Activated CD8-positive, alpha-beta T cell treated with anti-CD3 and anti-CD28 coated beads, Interleukin-2, amount 10 ng/mL, durations not matched to agents 7 days and 5 days (primary cell): ENCODE data around the gene ZMYM3. TPM values are rescaled to one million over a fixed set of nuclear protein-coding genes. Genes with fewer than 3 reads are reported as not detected.
"Not testable (repeated sequence)": the region's sequence is repeated elsewhere in the genome, so short reads cannot be mapped to it uniquely, and the experiment has no call there.

Experiments
- ATAC-seq: fragments of 150-1000 bp; cut with Tn5 transposase; one replicate; pipeline ENCODE4 v1.10.0; 2021; ENCODE audit warnings: moderate library complexity
- CTCF ChIA-PET: fragments of 350-600 bp; sonication (Branson Sonifier 250); formaldehyde crosslinking; loops from one replicate; lab custom pipeline; 2021; ENCODE audit warnings: antibody characterized with exemption; lab: Charles Lee
- POLR2A ChIA-PET: fragments of 350-600 bp; sonication (Branson Sonifier 250); formaldehyde crosslinking; loops from one replicate; lab custom pipeline; 2021; ENCODE audit warnings: antibody characterized with exemption; lab: Charles Lee
- DNase-seq: peaks from one replicate; pipeline ENCODE4 v3.0.0-alpha.2; 2020
- H3K27ac Mint-ChIP-seq: one replicate; pipeline ENCODE4 v1.8.0; 2021; ENCODE audit warnings: mild to moderate bottlenecking, mixed read lengths
- H3K27me3 Mint-ChIP-seq: one replicate; pipeline ENCODE4 v1.8.0; 2021; ENCODE audit warnings: low read depth, mixed read lengths
- H3K36me3 Mint-ChIP-seq: one replicate; pipeline ENCODE4 v1.8.0; 2021; ENCODE audit warnings: low read depth, mixed read lengths
- H3K4me1 Mint-ChIP-seq: one replicate; pipeline ENCODE4 v1.8.0; 2021; ENCODE audit warnings: low read depth, mixed read lengths
- H3K4me3 Mint-ChIP-seq: one replicate; pipeline ENCODE4 v1.8.0; 2021; ENCODE audit warnings: mild to moderate bottlenecking, mixed read lengths
- H3K9me3 Mint-ChIP-seq: one replicate; pipeline ENCODE4 v1.8.0; 2022; ENCODE audit warnings: mixed read lengths; ENCODE audit not compliant: insufficient read depth
- total RNA-seq, 2 experiments: library from RNA; stranded (reverse); gene quantifications; one replicate each; pipeline ENCODE4 v1.2.3, GENCODE V29; 2021

ZMYM3 gene
- 10 to 100 TPM; 31.9 to 33.4 TPM for total RNA-seq

DNA sequence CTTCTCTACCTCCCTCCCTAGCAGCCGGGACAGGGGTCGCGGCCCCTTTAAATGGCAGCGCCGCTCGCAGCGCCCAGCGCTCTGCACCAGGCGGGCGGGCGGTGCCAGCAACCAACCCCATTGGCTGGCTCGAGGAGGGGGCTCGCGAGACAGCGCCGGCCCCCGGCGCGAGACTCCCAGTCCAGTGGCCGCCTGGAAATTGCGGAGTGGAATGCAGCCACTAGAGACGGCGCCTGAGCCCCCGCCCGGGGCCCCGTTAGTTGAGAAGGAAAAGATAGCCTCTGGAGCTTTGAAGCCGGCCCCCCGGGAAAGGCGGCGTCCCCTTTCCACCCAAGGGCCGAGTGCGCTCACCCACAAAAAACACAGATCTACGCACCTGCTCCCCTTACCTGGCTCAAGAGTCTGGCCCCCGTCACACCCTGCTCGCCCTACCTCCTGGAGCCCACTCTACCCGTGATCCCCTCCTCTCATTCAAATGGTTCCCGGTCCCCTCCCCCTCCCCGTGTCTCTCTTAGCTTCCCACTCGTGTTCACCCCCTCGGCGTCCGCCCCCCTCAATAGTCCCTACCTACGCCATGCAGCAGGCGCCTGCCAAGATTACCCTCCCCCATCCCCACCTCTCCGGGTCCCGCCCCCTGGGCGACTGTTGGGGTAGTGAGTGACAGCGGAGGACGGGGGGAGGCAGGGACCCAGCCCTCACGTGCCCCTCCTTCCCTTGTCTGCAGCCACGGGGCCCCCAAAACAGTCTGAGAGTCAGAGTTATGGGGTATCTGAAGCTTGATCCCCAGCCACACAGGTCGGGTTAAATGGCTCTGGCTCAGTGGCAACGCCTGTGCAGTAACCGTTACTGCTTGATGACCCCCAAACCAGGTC, at the start of gene ZMYM3:
Gene ZMYM3 (minus strand): TSS at position 49 of the 872 bp plus-strand sequence. CDS start 885 bp downstream, outside the sequence.
- CTCF ChIA-PET: interaction anchor here (0.7 to 1.9 kb wide), 3 partner anchors 29 to 116 kb away, joined by 3 to 11 read pairs (median 5); partner anchors contain the start of gene NONO
- peak; percentile 92 for ATAC-seq
- peaks cover 34% of the 10 kb centered on the region for H3K4me1 Mint-ChIP-seq

DNA sequence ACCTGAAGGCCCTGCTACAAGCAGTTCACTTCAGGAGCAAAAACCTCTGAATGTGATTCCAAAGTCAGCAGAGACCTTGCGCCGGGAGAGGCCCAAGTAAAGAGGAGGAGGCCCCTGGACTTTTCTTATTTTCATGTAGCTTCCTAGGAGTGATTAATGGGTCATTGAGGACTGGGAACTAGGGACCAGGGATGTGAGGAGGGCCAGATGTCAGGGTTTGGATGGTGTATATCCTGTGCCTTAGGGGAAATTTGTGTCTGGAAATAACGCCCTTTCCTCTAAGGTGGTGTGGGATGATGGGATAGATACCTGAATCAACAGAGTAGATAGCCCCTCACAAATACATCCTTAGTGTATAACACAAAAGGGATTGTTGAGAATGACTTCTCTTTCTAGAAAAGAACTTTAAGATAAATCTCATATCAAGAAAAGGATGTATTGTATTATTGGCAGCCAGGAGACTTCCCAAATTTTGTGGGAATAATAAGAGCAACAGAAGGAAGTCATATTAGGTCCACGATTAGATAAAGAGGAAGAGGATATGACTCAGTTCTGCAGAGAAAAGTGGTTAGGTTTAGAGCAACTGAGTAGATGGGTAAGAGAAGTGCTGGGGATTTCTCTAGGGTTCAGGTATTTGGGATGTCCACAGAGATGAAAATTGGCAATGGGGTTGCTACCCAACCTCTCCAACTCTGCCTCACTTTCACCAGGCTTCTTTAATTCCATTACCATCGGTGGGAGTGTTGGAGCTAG, 48.7 kb upstream of the ZMYM3 start:
- ChIA-PET CTCF (no interaction called here), POLR2A (interaction anchor here (0.9 to 2.0 kb wide), 2 partner anchors 14 to 19 kb away, joined by 3 to 8 read pairs; partner anchors contain the start of gene NONO)
- no peaks in the 10 kb centered on the region for H3K27me3 Mint-ChIP-seq
- H3K36me3 Mint-ChIP-seq: peaks cover 59% of the 10 kb centered on the region
- no peaks in the 10 kb centered on the region for H3K9me3 Mint-ChIP-seq
- peak overlapping the region; percentile 63 for H3K27ac Mint-ChIP-seq
- DNase-seq (no peak), ATAC-seq (peak; percentile 18)
- H3K4me1 Mint-ChIP-seq: peaks cover 27% of the 10 kb centered on the region
- H3K4me3 Mint-ChIP-seq: no peak overlapping the region

More for the DNA sequence above, at the start of gene ZMYM3:
- Mint-ChIP-seq H3K27me3 (no peaks in the 10 kb centered on the region), H3K9me3 (no peaks in the 10 kb centered on the region), H3K36me3 (peaks cover 7% of the 10 kb centered on the region), H3K4me3 (peak within 1 kb of the TSS; percentile 92), H3K27ac (peak within 1 kb of the TSS; percentile 92)
- POLR2A ChIA-PET: interaction anchor here (0.5 to 3.8 kb wide), 12 partner anchors 27 to 1121 kb away, joined by 3 to 40 read pairs (median 4); partner anchors contain the start of genes IGBP1, NONO, OGT and TAF1
- peak; percentile 87 for DNase-seq

DNA sequence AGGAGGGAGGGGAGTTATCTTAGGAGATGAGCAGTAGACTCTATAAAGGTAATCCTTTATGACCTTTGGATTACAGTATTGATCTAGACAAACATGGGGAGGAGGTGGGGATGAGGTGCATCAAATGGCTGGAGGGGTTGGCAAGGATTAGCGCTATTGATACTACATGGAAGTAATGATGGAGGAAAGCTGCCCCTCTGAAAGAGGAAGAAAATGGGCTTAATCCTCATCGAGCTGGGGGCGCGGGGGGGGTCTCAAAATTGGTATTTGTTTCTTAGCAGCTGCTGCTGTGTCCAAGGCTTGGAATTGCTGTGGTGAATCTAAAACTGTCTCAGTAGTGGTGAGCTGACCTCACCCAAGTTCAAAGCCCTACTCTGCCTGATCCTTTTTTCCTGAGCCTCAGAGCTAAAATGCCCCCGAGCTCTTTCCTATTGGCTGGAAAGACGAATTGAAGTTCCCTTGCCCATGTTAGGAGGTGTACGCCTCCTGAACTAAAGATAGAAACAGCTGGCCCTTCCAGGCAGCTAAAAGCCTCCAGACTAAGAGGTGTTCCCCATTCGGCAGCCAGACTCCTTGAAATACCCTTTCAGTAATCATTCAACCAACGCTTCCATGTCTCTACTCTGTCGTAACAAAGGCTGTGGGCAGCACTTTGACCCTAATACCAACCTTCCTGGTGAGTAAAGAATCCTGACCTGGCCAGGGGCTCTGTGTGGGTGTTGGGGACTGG, 47.4 kb upstream of the ZMYM3 start, which contains the start of gene ITGB1BP2:
Gene ITGB1BP2 (plus strand): TSS at position 556 of the 730 bp plus-strand sequence. CDS start 57 bp downstream, at position 613.
- no peak within 1 kb of the TSS for H3K4me3 Mint-ChIP-seq
- DNase-seq (no peak), ATAC-seq (peak; percentile 6)
- H3K9me3 Mint-ChIP-seq: no peaks in the 10 kb centered on the region
- H3K36me3 Mint-ChIP-seq: peaks cover 71% of the 10 kb centered on the region
- CTCF ChIA-PET: no interaction called here
- POLR2A ChIA-PET: interaction anchor here (0.9 to 2.0 kb wide), 2 partner anchors 13 to 18 kb away, joined by 3 to 8 read pairs; partner anchors contain the start of gene NONO
- H3K27ac Mint-ChIP-seq: peak within 1 kb of the TSS; percentile 63
- no peaks in the 10 kb centered on the region for H3K27me3 Mint-ChIP-seq
- H3K4me1 Mint-ChIP-seq: peaks cover 27% of the 10 kb centered on the region

DNA sequence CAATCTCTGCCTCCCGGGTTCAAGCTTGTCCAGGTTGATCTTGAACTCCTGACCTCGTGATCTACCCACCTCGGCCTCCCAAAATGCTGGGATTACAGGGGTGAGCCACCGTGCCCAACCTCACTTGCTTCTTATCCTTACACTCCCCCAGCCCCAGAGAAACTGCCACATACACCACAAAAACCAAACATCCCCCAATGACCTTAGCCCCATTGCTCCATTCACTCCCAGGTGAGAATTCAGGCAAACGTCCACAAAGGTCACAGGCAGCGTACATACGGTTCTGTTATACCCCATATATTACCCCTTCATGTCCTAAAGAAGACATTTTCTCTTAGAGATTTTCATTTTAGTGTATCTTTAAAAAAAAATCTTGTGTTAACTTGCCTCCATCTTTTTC, 46.6 kb upstream of the ZMYM3 start:
- peaks cover 74% of the 10 kb centered on the region for H3K36me3 Mint-ChIP-seq
- POLR2A ChIA-PET, CTCF ChIA-PET: not testable (repeated sequence)

DNA sequence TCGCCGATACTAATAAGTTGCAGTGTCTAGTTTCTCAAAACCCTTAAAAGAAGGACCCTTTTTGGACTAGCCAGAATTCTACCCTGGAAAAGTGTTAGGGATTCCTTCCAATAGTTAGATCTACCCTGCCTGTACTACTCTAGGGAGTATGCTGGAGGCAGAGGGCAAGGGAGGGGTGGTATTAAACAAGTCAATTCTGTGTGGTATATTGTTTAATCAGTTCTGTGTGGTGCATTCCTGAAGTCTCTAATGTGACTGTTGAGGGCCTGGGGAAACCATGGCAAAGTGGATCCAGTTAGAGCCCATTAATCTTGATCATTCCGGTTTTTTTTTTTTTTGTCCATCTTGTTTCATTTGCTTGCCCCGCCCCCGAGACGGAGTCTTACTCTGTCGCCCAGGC, 46.1 kb upstream of the ZMYM3 start:
- H3K27me3 Mint-ChIP-seq, H3K9me3 Mint-ChIP-seq, H3K27ac Mint-ChIP-seq: not testable (repeated sequence)

More for the DNA sequence above, 46.6 kb upstream of the ZMYM3 start:
- H3K4me1 Mint-ChIP-seq: peaks cover 27% of the 10 kb centered on the region
- H3K9me3 Mint-ChIP-seq, ATAC-seq, DNase-seq, H3K4me3 Mint-ChIP-seq, H3K27me3 Mint-ChIP-seq: not testable (repeated sequence)
- peak overlapping the region; percentile 46 for H3K27ac Mint-ChIP-seq

DNA sequence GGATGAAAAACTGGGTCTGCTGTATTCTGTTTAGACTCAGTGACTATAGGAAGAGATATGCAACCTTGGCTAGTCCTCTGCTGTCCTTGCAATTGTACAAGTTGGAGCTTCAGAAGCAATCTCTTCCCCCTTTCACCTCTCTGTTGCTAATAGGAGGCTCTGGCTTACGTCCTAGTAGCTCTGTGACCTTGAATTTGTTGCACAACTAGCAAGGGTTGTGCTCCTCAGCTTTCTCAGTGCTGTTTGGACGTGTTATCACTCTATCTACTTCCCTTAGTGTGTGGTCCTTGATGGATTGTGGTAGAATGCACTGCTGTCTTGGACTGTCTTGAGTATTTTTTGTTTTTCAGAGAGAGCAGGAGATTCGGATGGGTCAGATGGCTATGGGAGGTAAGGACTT, 44.2 kb upstream of the ZMYM3 start:
- Mint-ChIP-seq H3K36me3 (peaks cover 67% of the 10 kb centered on the region), H3K27me3 (no peaks in the 10 kb centered on the region)
- POLR2A ChIA-PET: interaction anchor here (0.6 kb wide), 1 partner anchor 187 kb away, joined by 3 read pairs; the partner anchor contains the start of gene IL2RG

More for the DNA sequence above, 46.1 kb upstream of the ZMYM3 start:
- POLR2A ChIA-PET: interaction anchor here (0.5 kb wide), 1 partner anchor 87 kb away, joined by 3 read pairs; no protein-coding TSS in a partner anchor
- Mint-ChIP-seq H3K36me3 (peaks cover 71% of the 10 kb centered on the region), H3K4me1 (peaks cover 27% of the 10 kb centered on the region)
- CTCF ChIA-PET, H3K4me3 Mint-ChIP-seq, DNase-seq, ATAC-seq: not testable (repeated sequence)

DNA sequence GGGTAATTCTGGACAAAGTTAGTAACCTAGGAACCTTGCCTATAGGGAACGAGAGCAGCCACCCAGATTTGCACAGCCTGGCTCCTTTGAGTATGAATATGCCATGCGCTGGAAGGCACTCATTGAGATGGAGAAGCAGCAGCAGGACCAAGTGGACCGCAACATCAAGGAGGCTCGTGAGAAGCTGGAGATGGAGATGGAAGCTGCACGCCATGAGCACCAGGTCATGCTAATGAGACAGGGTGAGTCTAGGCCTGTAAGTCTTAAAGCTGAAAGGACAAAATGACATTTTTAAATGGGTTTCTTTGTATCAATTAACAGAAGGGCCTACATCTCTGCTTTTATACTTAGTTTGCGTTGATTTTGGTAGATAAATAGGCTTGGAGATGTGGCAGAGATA, 42.9 kb upstream of the ZMYM3 start:
- Mint-ChIP-seq H3K9me3 (no peaks in the 10 kb centered on the region), H3K4me3 (no peak overlapping the region), H3K27ac (no peak overlapping the region), H3K27me3 (no peaks in the 10 kb centered on the region), H3K4me1 (peaks cover 11% of the 10 kb centered on the region), H3K36me3 (peaks cover 61% of the 10 kb centered on the region)
- ATAC-seq (no peak), DNase-seq (no peak)
- CTCF ChIA-PET: no interaction called here
- POLR2A ChIA-PET: interaction anchor here (0.7 kb wide), 1 partner anchor 14 kb away, joined by 3 read pairs; the partner anchor contains the start of gene NONO

More for the DNA sequence above, 44.2 kb upstream of the ZMYM3 start:
- H3K9me3 Mint-ChIP-seq: no peaks in the 10 kb centered on the region
- peaks cover 24% of the 10 kb centered on the region for H3K4me1 Mint-ChIP-seq
- H3K27ac Mint-ChIP-seq: no peak overlapping the region
- CTCF ChIA-PET: no interaction called here
- H3K4me3 Mint-ChIP-seq: no peak overlapping the region
- ATAC-seq: no peak
- DNase-seq: no peak

DNA sequence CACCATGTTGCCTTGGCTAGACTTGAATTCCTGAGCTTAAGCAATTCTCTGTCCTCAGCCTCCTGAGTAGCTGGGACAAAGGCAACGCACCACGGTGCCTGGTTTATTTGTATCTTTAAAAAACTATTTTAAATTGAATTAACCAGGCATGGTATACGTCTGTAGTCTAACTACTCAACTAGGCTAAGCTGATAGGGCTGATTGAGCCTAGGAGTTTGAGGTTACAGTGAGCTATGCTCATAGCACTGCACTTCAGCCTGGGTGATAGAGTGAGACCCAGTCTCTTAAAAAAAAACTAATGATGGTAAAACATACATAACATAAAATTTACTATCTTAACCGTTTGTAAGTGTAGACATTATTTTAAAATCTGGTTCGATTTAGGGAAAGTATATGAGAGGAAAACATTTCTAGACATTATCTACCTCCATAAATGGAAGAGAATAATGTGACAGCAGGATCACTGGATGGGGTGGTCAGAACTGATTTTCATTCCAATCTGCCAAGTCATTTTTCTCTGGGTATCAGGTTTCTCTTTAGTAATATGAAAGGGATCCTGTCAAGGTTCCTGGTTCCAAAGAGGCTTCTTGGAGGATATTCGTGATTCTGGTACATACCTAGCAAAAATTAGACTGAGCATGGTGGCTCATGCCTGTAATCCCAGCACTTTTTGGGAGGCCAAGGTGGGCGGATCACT, 38.9 kb upstream of the ZMYM3 start:
- no peaks in the 10 kb centered on the region for H3K27me3 Mint-ChIP-seq
- peaks cover 4% of the 10 kb centered on the region for H3K4me1 Mint-ChIP-seq
- ATAC-seq (no peak), DNase-seq (no peak)
- no peaks in the 10 kb centered on the region for H3K9me3 Mint-ChIP-seq
- H3K4me3 Mint-ChIP-seq: no peak overlapping the region
- ChIA-PET POLR2A (no interaction called here), CTCF (interaction anchor here (0.7 kb wide), 1 partner anchor 44 kb away, joined by 6 read pairs; no protein-coding TSS in a partner anchor)
- no peak overlapping the region for H3K27ac Mint-ChIP-seq
- H3K36me3 Mint-ChIP-seq: peaks cover 50% of the 10 kb centered on the region

DNA sequence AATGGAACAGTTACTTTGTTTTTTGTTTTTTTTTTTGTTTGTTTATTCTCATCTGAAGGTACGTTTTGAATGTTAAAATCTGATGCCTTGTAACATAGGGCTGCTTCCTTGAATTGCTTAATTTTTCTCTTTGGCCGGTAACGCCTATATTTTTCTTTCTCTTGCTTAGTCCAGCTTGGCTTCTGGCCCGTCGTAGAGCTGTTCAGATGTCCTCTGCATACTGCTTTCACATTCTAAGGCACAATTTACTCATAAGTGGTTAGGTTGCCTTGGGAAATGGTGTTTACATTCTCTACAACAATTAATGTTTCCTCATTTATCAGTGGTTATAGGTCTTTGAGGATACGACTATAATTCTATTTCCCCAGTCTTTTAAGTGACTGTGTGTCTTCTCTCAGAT, 37.4 kb upstream of the ZMYM3 start:
- POLR2A ChIA-PET: interaction anchor here (0.6 to 1.0 kb wide), 4 partner anchors 8 to 801 kb away, joined by 3 read pairs; partner anchors contain the start of gene NONO
- Mint-ChIP-seq H3K27ac (no peak overlapping the region), H3K4me1 (peaks cover 6% of the 10 kb centered on the region), H3K4me3 (no peak overlapping the region), H3K27me3 (no peaks in the 10 kb centered on the region), H3K9me3 (no peaks in the 10 kb centered on the region), H3K36me3 (peaks cover 38% of the 10 kb centered on the region)
- CTCF ChIA-PET: no interaction called here
- ATAC-seq (no peak), DNase-seq (no peak)

DNA sequence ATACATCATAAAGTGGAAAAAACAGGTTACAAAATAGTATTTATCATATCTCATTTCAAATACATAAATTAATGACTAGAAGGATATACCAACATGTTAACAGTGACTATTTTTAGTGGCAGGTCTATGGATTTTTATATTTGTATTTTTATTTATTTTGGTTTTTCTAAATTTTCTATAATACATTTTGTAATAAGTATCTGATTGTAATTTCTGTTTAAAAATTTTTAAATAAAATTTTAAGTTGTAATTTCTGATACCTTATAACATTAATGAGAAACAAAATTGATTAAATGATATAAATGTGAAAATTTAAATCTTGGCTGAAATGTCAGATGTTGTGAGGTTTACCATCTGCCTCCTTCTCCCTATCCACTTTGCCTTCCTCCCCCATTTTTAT, 32.0 kb upstream of the ZMYM3 start:
- H3K27me3 Mint-ChIP-seq: no peaks in the 10 kb centered on the region
- ChIA-PET POLR2A (interaction anchor here (1.1 to 5.5 kb wide), 3 partner anchors 32 to 104 kb away, joined by 3 to 43 read pairs (median 4); partner anchors contain the start of genes TAF1 and ZMYM3), CTCF (no interaction called here)
- H3K4me3 Mint-ChIP-seq: peak overlapping the region; percentile 97
- DNase-seq: no peak
- H3K4me1 Mint-ChIP-seq: peaks cover 14% of the 10 kb centered on the region
- H3K27ac Mint-ChIP-seq: no peak overlapping the region
- ATAC-seq: no peak
- peaks cover 28% of the 10 kb centered on the region for H3K36me3 Mint-ChIP-seq
- H3K9me3 Mint-ChIP-seq: no peaks in the 10 kb centered on the region
